Astrocyte (in vitro differentiated cells and primary cell): ENCODE results near the gene STC2. TPM values are rescaled to one million over a fixed set of nuclear protein-coding genes. Genes with fewer than 3 reads are reported as not detected.

Experiments
- DNase-seq: peaks from one replicate; pipeline ENCODE4 v3.0.0-alpha.2; 2010; ENCODE audit warnings: low read depth
- FAIRE-seq: peaks from 2 replicates; lab custom pipeline; 2011; peaks lifted over from hg19 to GRCh38; lab: Jason Lieb, UNC
- H2AFZ ChIP-seq: 2 replicates; pipeline ENCODE4 v1.6.0; 2012; ENCODE audit warnings: low read depth, low read length, inconsistent platforms
- H3K27ac ChIP-seq: 2 replicates; pipeline ENCODE4 v1.5.1; 2011; ENCODE audit warnings: low read depth, low read length, inconsistent platforms
- H3K27me3 ChIP-seq: 2 replicates; pipeline ENCODE4 v1.6.0; 2011; ENCODE audit warnings: low read length, inconsistent platforms; ENCODE audit not compliant: insufficient read depth
- H3K36me3 ChIP-seq: 2 replicates; pipeline ENCODE4 v1.5.1; 2011; ENCODE audit warnings: low read length, inconsistent platforms; ENCODE audit not compliant: insufficient read depth
- H3K4me1 ChIP-seq: 2 replicates; pipeline ENCODE4 v1.5.1; 2011; ENCODE audit warnings: low read length, inconsistent platforms; ENCODE audit not compliant: insufficient read depth
- H3K4me2 ChIP-seq: 2 replicates; pipeline ENCODE4 v1.6.0; 2012; ENCODE audit warnings: low read length, inconsistent platforms
- H3K4me3 ChIP-seq: 2 replicates; pipeline ENCODE4 v1.5.1; 2011; ENCODE audit warnings: low read depth, mild to moderate bottlenecking, low read length, inconsistent platforms; ENCODE audit not compliant: insufficient read depth
- H3K79me2 ChIP-seq: 2 replicates; pipeline ENCODE4 v1.6.0; 2012; ENCODE audit warnings: mild to moderate bottlenecking, low read length, inconsistent platforms; ENCODE audit not compliant: insufficient read depth
- H3K9ac ChIP-seq: 2 replicates; pipeline ENCODE4 v1.6.0; 2012; ENCODE audit warnings: mild to moderate bottlenecking, low read length, inconsistent platforms
- H3K9me3 ChIP-seq: 2 replicates; pipeline ENCODE4 v1.5.1; 2012; ENCODE audit warnings: low read depth, mild to moderate bottlenecking, low read length, inconsistent platforms; ENCODE audit not compliant: insufficient read depth
- H4K20me1 ChIP-seq: 2 replicates; pipeline ENCODE4 v1.6.0; 2012; ENCODE audit warnings: low read length, inconsistent platforms; ENCODE audit not compliant: insufficient read depth
- H3K27ac Mint-ChIP-seq: one replicate; pipeline ENCODE4 v1.8.0; 2021; ENCODE audit warnings: mild to moderate bottlenecking, mixed read lengths; ENCODE audit not compliant: unreplicated experiment
- H3K27me3 Mint-ChIP-seq: one replicate; pipeline ENCODE4 v1.8.0; 2021; ENCODE audit warnings: low read depth, mixed read lengths; ENCODE audit not compliant: unreplicated experiment
- H3K36me3 Mint-ChIP-seq: one replicate; pipeline ENCODE4 v1.8.0; 2021; ENCODE audit warnings: low read depth, mixed read lengths; ENCODE audit not compliant: unreplicated experiment
- H3K4me1 Mint-ChIP-seq: one replicate; pipeline ENCODE4 v1.8.0; 2021; ENCODE audit warnings: low read depth, mixed read lengths; ENCODE audit not compliant: unreplicated experiment
- H3K4me3 Mint-ChIP-seq: one replicate; pipeline ENCODE4 v1.8.0; 2021; ENCODE audit warnings: mild to moderate bottlenecking, moderate library complexity, mixed read lengths; ENCODE audit not compliant: unreplicated experiment
- H3K9me3 Mint-ChIP-seq: one replicate; pipeline ENCODE4 v1.8.0; 2021; ENCODE audit warnings: mild to moderate bottlenecking, mixed read lengths; ENCODE audit not compliant: unreplicated experiment
- CTCF ChIP-seq: IDR thresholded peaks from 2 replicates; pipeline ENCODE4 v1.5.1; 2011; ENCODE audit warnings: low read depth, mild to moderate bottlenecking, inconsistent platforms, low read length, moderate library complexity; ENCODE audit not compliant: insufficient read depth
- EZH2 ChIP-seq: IDR thresholded peaks from 2 replicates; pipeline ENCODE4 v1.6.1; 2012; ENCODE audit warnings: mild to moderate bottlenecking, low read length, inconsistent platforms; ENCODE audit not compliant: insufficient read depth
- total RNA-seq: library from RNA; stranded (reverse); gene quantifications from 2 replicates; pipeline ENCODE4 v1.2.1, GENCODE V29; 2021

STC2 gene
- total RNA-seq, 1 donor from 2014 or later = 206 TPM

- peak overlapping the region; percentile 99 for H3K27ac Mint-ChIP-seq
- Histone ChIP-seq H3K4me1 (peaks cover 40% of the 10 kb centered on the region), H3K9ac (peak overlapping the region; percentile 92), H2AFZ (peak overlapping the region; percentile 54), H3K4me3 (peak overlapping the region; percentile 84), H4K20me1 (peaks cover 11% of the 10 kb centered on the region), H3K4me2 (peak overlapping the region; percentile 97), H3K79me2 (peaks cover 36% of the 10 kb centered on the region), H3K9me3 (no peaks in the 10 kb centered on the region), H3K27me3 (no peaks in the 10 kb centered on the region), H3K36me3 (peaks cover 2% of the 10 kb centered on the region), H3K27ac (peak overlapping the region; percentile 82)
- peaks cover 16% of the 10 kb centered on the region for H3K36me3 Mint-ChIP-seq
- no peaks in the 10 kb centered on the region for H3K9me3 Mint-ChIP-seq
- FAIRE-seq = no peak
- H3K4me3 Mint-ChIP-seq = peak overlapping the region; percentile 99
- peaks cover 18% of the 10 kb centered on the region for H3K4me1 Mint-ChIP-seq
- peaks cover 2% of the 10 kb centered on the region for H3K27me3 Mint-ChIP-seq
- DNase-seq = no peak
- TF ChIP-seq CTCF = no peak
- TF ChIP-seq EZH2 = no peak
These were observed 1.5 kb upstream of the STC2 start for GRCh38 chr5:173329491-173330337.

- peak; percentile 56 for DNase-seq
- H3K4me3 ChIP-seq = peak overlapping the region; percentile 84
- Mint-ChIP-seq H3K36me3 (peaks cover 23% of the 10 kb centered on the region), H3K9me3 (no peaks in the 10 kb centered on the region), H3K4me3 (peak overlapping the region; percentile 99), H3K27me3 (peaks cover 2% of the 10 kb centered on the region), H3K27ac (peak overlapping the region; percentile 99), H3K4me1 (peaks cover 20% of the 10 kb centered on the region)
- no peak for FAIRE-seq
- no peaks in the 10 kb centered on the region for H3K27me3 ChIP-seq
- TF ChIP-seq CTCF (no peak), EZH2 (no peak)
- H3K4me2 ChIP-seq = peak overlapping the region; percentile 97
- peak overlapping the region; percentile 92 for H3K9ac ChIP-seq
- H3K9me3 ChIP-seq = no peaks in the 10 kb centered on the region
- peak overlapping the region; percentile 82 for H3K27ac ChIP-seq
- peaks cover 2% of the 10 kb centered on the region for H3K36me3 ChIP-seq
- H2AFZ ChIP-seq = peak overlapping the region; percentile 73
- peaks cover 47% of the 10 kb centered on the region for H3K4me1 ChIP-seq
- H3K79me2 ChIP-seq = peaks cover 43% of the 10 kb centered on the region
- peaks cover 18% of the 10 kb centered on the region for H4K20me1 ChIP-seq
These were observed 753 bp upstream of the STC2 start for GRCh38 chr5:173328844-173329490.
